ENCODE data around the gene BOD1.

The BOD1 gene

DNA sequence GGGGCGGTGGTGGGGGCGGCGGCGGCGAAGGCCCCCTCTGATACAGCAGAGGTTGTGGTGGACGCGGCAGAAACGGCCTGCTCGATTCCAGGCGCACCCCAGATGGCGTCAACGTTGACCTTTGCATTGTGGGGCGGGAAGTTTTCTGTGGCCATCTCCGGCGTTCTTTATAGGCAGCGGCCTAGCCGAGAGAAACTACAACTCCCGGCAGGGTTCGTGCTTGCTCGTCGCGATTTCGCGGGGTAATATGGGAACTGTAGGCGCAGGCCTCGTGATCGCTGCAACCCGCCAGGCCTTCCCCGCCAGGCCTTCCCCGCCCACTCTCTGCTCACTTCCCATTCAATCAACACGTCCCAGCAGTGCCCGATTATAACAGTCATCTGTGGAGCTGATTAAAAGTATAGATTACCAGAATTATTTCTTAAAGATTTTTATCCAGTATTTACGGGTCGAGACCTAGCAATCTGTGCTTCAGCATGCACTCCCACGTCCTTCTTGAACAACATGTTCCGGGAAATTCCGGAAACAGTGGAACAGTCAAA, at the start of gene BOD1:
BOD1 (minus strand) TSS at position 74 of the 542 bp plus-strand sequence. CDS start 214 bp downstream, outside the sequence.
- DNase-seq, result peak; percentile 98

DNA sequence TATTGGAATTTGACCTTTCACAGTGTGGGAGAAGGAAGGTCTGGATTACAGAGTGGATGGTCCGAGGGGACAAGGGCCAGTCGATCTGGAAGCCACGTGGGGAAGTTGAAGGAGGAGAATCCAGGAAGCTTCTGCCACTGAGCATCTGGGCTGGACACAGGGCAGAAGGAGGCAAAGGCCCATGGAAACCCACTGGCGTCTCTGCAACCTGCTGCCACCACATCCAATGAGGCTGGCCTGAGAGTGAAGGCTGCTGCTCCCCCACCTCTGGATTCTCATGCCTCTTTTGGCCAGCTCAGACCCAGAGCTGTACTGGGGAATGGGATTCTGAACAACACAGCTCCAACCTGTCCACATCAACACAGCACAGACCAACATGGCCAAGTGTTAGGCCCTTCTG, 48.9 kb upstream of the BOD1 start:
- no peak for DNase-seq

DNA sequence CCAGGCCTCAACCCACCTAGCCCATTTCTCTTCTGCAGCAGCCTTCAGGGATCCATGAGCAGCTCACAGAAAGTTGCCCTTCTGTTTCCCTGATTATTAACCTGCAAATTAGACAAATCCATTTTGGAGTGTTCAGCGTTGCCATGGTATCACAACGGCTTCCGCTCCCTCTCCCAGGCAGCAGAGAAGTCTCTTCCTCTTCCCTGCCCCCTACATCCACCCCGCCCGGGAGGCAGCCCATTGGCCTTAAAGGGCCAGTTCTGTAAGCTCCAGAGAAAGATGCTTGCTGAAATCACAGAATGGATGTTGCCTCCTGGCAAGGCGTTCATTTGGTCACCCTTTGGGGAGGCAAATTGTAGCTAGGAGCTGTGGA, 47.7 kb upstream of the BOD1 start:
- no peak for DNase-seq

DNA sequence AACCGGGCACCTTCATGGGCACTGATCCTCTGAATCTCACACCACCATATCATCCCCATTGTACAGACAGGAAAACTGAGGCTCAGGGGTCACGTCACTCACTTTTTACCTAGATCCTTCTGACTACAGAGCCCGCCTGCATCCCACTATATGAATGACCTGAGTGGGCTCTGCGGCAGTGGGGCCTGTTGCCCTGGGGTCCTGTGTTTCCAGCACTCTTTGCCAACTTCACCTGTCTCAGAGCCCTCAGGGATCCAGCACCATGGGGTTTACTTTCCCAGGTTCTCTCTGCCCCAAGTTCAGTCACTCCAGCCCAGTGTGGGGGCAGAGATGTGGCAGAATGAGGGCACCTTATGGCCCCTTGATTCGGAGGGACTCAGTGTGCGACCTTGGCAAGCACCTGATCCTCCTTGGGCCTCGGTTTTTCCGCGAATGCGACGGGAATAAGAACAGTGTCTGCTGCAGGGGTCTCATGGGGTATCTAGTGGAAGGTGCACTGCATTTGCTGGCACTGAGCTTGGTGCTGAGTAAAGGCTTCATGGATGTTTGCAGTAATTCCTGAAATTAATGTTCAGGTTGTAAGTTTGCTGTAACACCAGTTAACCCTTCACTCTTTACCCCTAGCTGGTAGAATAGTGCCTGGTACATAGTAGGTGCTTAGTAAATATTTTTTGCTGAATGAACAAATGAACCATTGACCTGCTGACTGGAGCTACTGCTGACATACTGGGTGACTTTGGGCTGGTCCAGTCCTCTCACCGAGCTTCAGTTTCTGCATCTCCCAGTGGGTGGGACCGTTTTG, 47.1 kb upstream of the BOD1 start:
- DNase-seq, result no peak

DNA sequence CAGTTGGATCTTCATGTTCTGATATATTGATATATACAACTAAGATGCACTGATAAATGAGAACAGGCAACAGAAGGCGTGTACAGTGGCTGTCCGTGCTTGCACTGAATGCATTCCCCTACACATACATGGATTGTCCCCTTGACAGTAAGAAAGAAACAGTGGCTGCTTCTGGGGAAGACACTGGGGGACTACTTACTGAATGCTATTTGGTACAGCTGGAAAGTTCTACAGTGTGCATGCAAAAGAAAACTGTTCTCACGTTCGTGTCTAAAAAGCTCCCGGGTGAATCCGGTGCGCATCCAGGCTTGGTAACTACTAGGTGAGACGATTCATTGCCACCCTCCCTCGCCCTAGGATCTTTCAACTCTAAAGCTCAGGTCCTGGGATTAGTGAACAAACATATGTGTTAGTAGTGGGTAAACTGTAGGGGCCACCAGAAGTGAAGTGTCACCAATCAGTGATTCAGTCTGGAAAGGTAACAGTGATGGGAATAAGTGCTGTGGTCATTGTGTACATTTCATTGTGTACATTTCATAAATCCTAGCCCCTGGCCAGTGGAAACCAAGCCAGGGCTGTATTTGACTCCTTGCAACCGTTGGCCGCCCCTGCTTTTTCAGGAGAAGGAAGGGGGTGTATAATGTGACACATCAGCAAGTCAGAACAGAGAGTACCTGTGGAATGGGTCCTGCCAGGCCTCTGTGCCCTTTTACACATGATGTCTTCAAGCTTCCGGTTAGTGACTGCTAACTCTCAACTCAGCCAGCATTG, 46.3 kb upstream of the BOD1 start:
- no peak for DNase-seq

DNA sequence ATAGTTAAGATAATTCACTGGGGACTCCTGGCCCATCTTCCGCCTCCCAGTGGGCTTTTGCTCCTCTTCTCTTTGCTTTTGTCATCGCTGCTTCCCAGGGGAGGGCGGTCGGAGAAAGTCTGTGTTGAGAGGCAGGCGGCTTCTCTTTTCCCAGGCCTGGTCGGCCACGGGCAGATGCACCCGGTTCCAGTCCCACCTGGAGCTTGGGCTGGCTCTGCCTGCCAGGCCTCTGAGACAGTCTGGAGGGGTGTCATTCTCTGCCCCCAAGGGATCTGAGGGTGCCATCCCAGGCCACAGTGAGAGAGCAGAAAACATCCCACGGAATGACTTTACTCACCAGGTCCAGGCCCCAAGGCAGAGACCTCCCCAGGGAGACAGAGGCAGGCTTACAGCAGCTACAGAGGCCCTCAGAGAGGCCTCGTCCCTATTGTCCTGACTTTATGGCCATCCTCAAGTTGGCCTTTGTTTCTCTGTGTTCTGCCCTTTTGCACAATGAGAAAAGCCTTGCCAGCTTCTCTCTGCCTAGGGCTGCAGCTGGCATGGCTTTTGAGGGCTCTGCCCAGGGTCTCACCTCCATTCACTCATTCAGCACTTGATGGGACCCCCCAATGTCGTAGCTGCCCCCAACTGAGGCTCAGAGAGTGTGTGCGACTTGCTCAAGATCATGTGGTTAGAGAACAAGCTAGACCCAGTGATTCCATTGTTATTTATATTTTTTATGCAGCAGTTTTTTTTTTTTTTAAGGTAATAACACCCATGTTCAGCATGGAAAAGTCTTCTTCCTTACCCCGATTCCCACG, 44.2 kb upstream of the BOD1 start:
- no peak for DNase-seq

DNA sequence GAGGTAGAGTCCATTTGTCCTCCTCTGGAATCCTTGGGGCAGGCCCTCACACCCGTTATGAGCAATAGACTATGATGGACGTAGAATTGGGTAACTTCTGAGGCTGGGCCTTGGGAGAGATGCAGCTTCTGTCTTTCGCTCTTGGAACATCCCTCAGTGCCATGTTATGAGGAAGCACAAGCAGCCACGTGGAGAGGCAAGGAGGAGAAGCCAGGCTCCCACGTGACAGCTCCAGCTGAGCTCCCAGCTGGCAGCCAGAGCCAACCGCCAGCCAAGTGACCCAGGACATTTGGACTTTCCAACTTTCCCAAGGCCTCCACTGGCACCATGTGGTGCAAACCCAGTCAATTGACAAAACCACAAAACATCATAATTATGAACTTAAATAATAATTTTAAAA, 43.0 kb upstream of the BOD1 start:
- no peak for DNase-seq

DNA sequence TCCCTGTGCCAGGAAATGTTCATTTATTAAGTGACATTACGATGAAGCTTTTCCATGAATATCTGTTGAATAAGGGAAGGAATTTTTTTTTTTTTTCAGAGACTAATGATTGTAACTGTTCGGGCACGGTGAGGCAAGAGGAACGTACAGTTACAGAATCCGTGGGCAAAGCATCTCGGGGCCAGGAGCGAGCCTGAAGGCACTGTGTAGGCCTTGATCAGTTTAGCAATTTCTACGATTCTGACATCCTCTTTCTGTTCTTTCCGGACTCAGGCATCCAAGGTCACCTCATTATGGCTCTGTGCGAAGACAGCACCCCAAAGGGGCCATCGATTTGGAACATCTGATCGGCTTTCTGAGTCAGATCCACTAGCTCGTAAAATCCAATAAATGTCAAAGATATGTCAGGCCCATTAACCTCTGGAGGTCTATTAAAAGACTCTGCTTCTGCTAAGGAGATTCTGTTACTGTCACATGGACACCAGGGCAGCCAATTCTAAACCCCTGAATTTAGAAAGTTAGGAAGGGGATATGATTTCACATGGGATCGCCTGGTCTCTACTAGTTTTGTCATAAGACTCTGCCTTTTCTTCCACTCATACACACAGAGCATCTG, 41.4 kb upstream of the BOD1 start:
- no peak for DNase-seq

DNA sequence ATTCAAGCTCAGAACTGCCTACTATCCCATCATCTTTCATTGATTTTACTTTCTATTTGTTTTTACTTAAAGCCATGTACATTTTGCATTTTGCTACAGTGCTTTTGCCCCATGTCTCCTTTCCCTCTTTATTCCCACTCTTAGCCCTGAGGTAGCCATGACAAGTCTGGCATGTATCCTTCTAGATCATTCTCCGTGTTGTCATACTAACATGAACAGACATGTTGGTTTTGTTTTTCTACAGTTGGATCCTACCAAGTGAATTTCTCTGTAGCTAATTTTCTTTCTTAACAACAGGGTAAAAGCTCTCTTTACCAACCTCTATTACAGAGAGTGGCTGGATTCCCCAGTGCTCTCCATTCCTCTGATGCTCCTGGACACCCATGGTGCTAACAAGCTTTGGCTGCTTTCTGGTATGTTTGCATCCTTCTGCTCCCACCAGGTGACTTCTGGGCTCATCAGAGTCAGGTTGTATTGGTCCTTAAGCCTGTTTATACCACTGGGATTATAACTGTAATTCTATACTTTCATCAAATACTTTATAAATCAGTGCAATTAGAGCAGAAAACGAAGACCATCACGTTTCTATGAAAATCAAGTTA, 38.8 kb upstream of the BOD1 start:
- no peak for DNase-seq

DNA sequence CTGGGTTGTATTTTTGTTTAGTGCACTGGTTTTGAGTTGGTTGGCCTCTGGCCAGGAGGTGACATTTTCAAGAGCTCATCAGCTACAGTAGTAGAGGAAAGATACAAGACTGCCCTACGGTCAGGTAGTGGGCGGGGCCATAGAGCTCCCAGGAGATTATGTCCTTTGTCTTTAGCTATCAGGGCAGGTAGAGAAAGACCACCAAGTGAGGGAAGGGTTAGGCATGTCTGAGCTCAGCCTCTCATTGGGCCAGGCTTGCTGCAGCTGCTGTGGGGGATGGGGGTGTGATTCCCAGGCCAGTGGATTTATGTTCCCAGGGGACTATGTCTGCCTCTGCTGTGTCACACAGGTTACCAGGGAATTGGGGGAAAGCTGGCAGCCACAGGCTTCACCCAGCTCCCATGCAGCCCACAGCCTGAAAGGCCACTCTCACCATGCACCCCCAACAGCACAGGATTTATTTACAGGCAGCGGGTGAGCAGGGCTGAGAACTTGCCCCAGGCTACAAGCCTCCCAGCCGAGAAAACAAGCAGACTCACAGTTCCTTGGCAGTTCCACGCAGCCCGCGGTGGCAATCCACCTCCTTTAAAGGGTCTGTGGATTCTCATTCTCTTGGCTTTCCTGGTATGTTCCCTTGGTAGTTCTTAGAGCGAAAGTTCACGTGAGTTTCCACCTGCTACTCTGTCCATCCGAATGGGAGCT, 37.5 kb upstream of the BOD1 start:
- no peak for DNase-seq

DNA sequence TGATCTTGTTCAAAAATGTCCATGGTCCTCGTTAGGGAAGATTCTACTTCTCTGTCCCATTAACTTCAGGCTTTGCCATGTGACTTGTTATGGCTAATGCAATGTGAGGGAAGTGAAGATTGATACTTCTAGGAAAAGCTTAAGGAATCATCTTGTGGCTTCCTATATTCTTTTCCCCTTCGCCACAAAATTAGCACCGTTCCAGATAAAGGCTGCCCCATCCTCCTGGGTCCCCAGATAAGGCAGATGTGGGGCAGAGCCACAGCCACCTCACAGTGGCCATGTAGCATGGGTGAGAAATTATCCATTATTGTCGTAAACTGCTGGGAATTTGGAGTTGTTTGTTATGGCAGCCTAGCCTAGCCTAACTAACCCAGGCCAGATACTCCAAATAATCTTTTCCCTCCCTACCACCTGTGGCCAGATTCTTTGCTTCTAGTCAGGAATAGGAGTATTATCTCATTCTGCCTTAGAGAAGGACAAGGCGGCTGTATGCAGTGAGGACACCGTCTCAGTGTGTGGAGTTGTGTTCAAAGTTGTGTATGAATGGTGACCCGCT, 31.9 kb upstream of the BOD1 start:
- no peak for DNase-seq

DNA sequence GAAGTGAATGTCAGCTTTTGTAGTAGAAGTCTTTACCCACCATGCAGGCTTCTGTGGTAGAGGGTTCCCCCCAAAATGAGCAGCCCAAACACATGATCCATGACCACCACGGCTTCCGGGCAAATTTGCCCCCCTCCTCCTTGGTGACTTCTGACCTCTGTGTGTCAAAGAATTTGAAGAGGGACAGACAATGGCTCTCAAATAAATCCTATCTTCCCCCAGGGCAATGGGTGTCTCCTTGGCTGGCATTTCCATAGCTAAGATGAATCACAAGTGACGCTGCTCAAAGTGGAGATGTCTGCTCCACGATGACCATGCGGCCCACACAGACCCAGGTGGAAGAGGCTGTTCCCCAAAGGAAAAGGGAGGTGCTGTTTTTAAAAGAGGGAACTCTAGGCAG, 30.2 kb upstream of the BOD1 start:
- peak; percentile 76 for DNase-seq

DNA sequence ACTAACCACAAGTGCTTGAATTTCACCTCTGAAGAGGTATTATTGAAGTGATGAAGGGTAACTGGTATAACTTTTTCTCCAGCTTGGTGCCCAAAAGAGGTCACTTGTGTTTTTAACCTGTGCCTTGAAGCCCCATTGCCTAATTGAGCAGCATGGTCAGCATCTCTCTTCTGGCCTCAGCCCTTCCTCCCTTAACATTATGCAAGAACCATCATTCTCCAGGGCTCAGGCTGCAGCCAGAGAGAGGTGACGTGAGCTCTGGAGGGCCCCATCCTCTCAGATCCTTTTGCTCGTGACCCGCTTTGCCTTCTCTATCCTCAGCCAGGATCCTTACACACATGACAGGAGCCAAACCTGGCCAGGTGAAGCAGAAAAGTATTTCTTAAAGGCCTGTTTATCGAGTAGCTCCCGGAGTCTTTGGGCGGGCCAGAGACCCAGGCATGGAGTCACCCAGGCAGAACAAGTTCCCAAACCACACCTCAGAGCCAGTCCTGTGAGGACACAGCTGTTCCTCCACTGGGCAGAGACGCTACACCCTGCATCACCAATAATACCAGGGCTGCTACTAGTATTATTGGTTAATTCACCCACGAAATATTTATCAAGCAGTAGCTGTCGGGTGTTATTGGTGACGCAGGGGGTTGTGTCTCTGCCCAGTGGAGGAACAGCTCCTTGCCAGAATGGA, 29.6 kb upstream of the BOD1 start:
- peak; percentile 30 for DNase-seq

DNA sequence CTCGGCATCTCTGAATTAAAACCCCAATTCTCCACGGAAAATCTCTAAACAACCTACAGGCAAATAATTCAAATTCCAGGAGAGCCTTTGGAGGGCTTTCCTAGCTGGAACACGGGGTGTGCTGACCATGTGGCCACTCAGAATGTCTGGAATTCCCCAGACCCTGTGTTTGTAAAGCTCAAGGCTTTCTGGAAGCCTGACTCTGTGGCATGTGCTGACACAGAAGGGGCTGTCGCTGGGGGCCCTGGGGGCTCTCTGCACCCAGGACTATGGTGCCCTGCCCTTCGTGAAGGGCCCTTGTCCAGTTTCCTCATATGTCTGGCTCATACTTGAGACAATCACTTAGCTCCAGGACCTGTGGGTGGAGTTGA, 29.0 kb upstream of the BOD1 start:
- peak; percentile 86 for DNase-seq

DNA sequence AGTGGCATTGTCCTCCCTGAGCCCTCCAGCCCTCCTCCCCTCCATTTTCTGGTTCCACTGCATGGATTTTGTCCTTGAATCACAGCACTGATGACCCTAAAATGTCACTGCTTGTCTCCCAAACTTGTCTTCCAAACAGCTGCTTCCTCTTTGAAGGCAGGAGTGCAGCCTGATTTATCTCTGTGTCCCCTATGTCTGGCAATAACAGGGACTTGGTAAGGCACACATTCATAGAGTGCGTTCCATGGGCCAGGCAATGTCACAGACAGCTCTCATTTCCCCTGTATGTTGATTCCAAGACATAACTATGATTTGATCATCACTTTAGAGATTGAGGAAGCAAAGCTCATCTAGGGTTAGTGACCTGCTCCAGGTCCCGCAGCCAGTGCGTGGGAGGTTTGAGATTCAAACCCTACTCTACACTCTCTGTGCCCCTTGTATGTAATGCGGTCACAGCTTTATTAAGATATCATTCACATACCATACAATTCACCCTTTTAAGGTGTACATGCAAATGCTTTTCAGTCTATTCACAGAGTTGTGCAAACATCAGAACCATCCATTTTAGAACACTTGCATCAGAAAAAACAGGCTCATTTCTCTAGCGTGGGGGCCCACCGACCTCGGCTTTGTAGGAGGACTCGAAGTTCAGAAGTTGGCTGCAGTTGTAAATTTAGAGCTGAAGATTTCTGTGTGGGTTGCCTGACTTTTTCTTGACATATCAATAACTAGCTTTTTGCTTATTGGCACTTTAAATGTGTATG, 28.4 kb upstream of the BOD1 start:
- no peak for DNase-seq

DNA sequence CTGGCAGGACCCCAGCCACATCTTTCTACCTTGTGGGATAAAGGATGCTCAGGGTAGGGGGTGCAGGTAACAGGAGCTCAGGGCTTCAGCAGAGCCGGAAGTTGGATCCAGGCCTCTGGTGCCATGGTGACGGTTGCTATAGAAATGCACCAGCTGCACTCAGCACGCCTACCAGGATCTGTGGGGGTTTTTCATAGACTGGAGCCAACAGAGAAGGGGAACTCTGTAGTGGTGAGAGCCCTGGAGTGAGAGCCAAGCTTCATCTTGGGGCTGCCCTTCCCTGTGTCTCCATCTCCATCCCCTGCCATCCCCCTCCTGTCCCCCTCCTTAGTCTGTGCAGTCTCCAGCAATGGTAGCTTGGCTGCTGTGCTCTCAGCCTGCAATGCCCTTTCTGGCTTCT, 27.5 kb upstream of the BOD1 start:
- DNase-seq, result no peak

DNA sequence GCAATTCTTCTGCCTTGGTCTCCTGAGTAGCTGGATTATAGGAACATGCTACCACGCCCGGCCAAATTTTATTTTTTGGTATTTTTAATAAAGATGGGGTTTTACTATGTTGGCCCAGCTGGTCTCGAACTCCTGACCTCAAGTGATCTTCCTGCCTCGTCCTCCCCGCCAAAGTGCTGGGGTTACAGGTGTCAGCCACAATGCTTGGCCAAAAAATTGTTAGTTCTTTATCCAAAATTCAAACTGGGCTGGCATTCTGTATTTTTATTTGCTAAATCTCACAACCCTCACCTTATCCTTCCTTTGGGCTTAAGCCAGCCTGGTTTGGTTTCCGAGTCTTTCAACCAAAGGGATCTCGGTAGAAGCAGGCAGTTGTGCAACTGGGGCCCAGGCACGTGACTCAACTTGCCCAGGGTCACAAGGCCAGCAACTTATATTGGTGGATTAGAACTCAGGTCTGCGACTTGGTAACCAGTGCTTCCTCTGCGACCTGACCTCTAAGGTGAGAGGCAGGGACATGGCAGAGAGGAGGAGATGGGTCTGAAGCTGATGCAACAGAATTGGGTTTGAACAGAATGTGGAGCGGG, 26.5 kb upstream of the BOD1 start:
- DNase-seq, result no peak

DNA sequence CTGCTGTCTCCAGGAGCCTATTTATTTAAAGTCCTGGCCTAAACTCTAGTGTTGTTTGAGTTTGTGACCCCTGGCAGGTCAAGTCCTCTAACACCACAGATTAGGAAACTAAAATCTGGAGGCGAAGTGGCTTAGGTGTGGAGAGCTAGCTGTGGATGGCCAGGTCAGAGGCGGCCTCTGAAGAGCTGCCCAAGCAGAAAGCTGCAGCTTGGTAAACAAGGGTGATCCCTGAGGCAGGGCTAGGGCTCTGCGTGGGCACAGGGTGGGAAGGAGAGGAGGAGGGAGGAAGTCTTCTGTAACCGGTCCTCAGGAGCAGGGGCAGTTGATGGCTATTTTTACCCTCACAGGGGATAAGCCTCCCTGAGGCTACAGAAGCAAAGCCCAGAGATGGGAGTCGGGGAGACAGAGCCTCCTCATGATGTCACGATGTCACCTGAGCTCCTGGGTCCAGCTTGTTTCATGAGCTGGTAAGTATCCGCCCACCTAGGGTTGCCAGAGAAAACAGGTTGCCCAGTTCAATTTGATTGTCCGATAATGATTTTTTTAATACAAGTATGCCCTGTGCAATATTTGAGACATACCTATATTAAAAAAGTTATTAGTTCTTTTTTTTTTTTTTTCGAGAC, 25.9 kb upstream of the BOD1 start:
- no peak for DNase-seq

DNA sequence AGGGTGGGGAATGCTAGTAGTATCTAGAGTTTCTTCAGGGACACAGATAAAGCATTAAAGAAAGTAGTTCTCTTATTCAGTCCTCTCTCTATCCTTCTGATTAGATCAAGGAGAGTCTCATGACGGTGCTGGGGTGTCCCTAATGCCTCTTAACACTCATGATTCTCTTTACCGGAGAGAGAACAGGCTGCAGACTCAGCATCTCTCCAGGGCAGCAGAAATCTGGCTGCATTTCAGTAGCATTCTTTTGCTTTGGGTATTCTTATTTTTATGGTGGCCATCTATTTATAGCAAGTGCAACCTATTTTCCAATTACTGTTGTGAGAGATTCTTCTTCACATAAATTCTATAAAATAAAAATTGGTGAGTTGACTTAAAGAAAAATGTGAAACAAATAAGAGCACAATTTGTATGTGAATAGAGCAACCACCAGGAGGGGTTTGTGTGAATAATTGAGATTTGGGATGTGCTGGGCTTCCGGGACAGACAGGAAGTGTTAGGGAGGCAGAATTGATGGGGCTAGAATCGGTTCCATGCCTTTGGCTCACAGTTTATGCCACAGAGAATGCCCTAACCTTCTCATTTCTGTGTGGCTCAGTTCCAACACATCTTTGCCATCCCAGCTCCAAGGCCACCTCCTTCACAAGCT, 23.8 kb upstream of the BOD1 start:
- DNase-seq, result no peak

Data from EL (cell line).